ENCODE data around the gene FOXR1.

Gene FOXR1

GRCh38 chr11:119028346-119029068 is 56.9 kb downstream of the FOXR1 start:
- no peak for DNase-seq

GRCh38 chr11:119029069-119029339 is 57.4 kb downstream of the FOXR1 start:
- no peak for DNase-seq

- DNase-seq: peak; percentile 60
These were observed 57.9 kb downstream of the FOXR1 start for GRCh38 chr11:119029340-119030028.

- no peak for DNase-seq
These were observed 58.4 kb downstream of the FOXR1 start for GRCh38 chr11:119030029-119030328.

- DNase-seq: peak; percentile 98
These were observed 58.9 kb downstream of the FOXR1 start, which contains the start of gene SLC37A4 for GRCh38 chr11:119030329-119031047. Gene SLC37A4, minus strand, starts transcription at chr11:119030877.
